UCSD-AML1 (cell line): ENCODE measurements around the gene SENP8.
A peak's percentile ranks its signal among the peaks of the same experiment; 100 is the strongest.

Experiments used
- DNase-seq: peaks from one replicate; lab custom pipeline; 2025; ENCODE audit not compliant: unreplicated experiment; lab: John Stamatoyannopoulos, UW

Gene SENP8

DNA sequence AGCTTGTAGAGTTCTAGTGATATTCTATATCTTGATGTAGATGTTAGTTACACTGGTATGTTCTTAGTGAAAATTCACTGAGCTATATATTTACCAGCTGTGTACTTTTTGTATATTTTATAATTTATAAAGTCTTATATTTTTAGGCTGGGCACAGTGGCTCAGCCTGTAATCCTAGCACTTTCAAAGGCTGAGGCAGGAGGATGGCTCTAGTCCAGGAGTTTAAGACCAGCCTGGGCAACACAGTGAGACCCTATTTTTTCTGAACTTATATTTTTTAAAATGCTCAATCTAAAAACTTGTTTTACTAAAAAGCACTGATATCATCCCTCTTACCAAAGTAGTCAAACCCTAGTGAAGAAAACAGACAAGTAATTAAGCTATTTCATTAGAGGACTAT lies 5.4 kb upstream of the SENP8 start:
- DNase-seq: no peak

- DNase-seq: no peak
These were observed 4.7 kb upstream of the SENP8 start for GRCh38 chr15:72113347-72114031.

GRCh38 chr15:72116731-72117485 lies 1.3 kb upstream of the SENP8 start:
- DNase-seq: peak; percentile 27

DNA sequence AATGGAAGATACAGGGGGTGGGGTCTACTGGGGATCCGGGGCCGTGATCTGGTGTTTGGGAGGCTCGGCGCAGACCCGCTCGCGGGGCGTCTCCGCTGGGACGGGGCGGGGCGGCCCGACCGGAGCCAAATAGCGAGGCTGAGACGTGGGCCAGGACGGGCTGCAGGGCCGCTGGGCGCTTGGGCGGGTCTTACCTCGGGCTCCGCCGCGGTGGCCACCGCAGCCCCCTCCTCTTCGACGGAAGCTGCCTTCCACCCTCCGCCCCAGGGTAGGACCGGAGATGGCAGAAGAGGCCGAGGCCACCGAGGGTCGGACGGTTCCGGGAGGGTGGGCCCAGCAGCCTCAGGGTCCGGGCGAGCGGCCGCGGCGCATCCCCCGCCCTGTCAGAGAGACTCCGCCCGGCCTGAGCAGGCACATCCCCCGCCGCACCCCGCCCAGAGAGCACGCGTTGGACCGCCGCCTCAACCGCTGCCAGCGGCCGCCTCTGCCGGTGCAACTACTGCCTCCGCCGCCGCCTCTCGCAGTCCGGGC lies 652 bp upstream of the SENP8 start:
- peak; percentile 84 for DNase-seq

GRCh38 chr15:72124218-72124617 lies 6.0 kb downstream of the SENP8 start:
- DNase-seq: no peak

- DNase-seq: no peak
These were observed 9.6 kb downstream of the SENP8 start for GRCh38 chr15:72127724-72128322.

- no peak for DNase-seq
These were observed 10.2 kb downstream of the SENP8 start for GRCh38 chr15:72128359-72128758.

DNA sequence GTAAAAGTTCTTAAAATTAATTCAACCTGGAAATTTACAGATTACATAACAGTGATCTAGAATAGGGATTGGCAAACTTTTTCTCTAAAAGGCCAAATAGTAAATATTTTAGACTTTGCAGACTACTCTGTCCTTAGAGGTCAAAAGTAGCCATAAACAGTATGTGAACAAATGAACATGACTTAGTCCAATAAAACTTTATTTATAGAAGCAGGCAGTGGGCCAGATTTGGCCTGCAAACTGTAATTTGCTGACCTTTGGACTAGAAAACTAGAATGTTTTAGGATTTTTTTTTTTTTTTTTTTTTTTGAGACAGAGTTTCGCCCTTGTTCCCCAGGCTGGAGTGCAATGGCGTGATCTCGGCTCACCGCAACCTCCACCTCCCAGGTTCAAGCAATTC lies 12.1 kb downstream of the SENP8 start:
- DNase-seq: no peak

GRCh38 chr15:72131922-72132321 lies 13.7 kb downstream of the SENP8 start:
- no peak for DNase-seq

DNA sequence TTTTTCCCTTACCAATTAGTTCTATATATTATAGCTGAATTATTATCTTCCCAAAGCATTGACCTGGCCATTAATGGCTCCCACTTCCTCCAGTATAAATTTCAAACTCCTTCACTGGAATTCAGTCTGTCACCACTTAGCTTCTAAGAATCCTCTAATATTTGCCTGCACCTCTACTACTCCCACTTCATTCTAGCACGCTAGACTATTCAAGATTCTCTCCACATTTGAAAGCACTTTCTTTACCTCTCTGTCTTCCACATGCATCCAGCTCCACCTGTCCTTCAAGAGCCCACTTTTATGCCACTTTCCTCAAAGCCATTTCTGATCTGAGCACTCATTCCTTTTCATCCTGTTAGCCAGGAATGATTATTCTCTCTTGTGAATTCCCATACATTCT lies 15.0 kb downstream of the SENP8 start:
- DNase-seq: no peak

DNA sequence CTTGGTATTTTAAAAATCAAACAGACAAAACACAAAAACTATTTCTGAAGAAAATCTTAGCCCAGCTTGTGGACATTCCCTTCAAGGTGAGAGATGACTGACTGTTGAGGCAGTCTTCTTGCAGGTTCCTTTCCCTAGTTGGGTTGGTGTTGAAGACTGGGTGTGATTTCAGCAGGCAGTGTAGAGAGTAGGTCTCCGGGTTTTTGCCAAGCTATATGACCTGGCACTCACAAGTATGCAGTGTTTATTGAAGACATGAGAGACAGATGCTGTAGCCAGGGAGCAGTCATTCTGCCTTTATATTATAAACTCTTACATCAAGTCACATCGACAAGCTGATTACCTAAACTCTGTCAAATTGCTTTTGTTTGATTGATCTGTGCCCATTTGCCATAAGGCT lies 17.5 kb downstream of the SENP8 start:
- DNase-seq: no peak

- DNase-seq: no peak
These were observed 18.2 kb downstream of the SENP8 start for GRCh38 chr15:72136170-72137051.

DNA sequence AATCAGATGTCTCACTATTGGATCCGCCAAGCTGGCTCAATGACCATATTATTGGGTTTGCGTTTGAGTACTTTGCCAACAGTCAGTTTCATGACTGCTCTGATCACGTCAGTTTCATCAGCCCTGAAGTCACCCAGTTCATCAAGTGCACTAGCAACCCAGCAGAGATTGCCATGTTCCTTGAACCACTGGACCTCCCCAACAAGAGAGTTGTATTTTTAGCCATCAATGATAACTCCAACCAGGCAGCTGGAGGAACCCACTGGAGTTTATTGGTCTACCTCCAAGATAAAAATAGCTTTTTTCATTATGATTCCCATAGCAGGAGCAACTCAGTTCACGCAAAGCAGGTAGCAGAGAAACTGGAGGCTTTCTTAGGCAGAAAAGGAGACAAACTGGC lies 21.5 kb downstream of the SENP8 start:
- no peak for DNase-seq

GRCh38 chr15:72140088-72140487 lies 21.9 kb downstream of the SENP8 start:
- no peak for DNase-seq

GRCh38 chr15:72141171-72142084 lies 23.2 kb downstream of the SENP8 start:
- peak; percentile 15 for DNase-seq

DNA sequence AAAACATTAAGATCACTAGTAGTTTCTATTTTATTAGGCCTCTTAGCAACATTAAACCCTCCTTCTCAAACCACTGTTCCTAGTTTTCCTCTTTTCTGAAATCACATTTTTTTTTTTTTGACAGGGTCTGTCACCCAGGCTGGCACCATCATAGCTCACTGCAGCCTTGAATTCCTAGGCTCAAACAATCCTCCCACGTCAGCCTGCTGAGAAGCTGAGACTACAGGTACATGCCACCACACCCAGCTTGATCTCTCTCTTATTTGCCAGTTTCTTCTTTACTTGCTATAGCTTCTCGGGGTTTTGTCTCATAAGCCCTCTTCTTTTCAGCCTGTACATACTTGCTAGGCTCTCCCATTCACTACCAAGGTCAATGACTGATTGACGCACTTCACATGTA lies 28.0 kb downstream of the SENP8 start:
- no peak for DNase-seq

DNA sequence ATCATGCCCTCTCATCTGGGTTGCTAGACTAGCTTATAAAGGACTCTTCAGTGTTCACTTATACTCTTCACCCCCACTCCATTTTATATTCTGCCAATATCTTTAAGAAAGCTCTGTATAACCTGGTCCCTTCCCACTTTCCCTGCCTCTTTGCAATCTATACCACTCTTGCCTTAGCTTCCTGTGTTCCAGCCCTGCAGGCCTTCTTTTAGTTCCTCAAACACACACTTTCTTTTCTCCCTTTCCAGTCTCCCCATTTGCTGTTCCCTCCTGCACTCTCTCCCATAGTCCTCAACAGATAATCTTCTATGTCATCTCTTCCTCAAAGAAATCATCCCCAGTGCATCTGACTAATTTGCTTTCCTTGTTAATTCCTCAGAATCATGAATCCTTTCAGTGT lies 28.7 kb downstream of the SENP8 start:
- DNase-seq: no peak

- no peak for DNase-seq
These were observed 29.2 kb downstream of the SENP8 start for GRCh38 chr15:72147418-72147817.

DNA sequence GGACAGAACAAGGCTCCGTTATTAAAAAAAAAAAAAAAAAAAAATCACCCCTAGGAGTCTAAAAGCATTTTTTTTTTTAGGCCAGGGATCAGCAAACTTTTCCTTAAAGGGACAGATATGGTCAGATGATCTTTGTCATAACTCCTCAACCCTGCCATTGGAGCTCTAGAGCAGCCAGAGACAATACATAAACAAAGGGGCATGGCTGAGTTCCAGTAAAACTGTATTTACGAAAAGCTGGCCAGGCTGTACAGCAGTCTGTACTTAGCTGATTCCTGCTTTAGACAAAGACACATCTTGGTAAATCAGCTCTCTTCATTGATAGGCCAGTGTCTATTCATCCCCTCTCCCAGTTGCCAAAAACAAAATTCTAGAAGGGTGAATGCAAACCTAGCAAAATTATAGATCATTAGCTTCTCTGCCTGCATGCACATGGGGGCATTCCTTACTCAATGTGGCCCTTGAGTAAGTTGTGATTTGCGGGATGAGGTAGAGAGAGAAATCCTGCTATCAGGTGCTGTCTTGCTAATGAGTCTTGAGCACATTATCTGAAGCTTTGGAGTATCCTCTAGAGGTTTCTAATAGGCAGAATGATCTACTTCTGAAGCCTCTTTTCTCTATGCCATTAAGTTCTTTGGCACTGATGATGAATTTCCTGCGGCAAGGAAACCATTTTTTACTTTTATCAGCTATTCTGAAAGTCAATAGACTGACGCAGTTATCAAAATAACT lies 35.2 kb downstream of the SENP8 start:
- no peak for DNase-seq
